Heart left ventricle (tissue), 13 donors: ENCODE results near the gene MINDY2.

Experiments used
- CTCF ChIP-seq, 12 donors: fragments of 200-600 bp; sonication (generic) in 4 of 12; IDR thresholded peaks; one replicate each; pipeline versions ENCODE4 v1.5.0 to v1.8.0; 2018 to 2022; ENCODE audit warnings: antibody characterized with exemption in 12 of 12, mild to moderate bottlenecking in 5 of 12
- POLR2A ChIP-seq, 2 donors: fragments of 450-650 bp; IDR thresholded peaks; one replicate each; pipeline ENCODE4 v1.6.1; 2017; ENCODE audit warnings: antibody characterized with exemption in 2 of 2, mild to moderate bottlenecking in 2 of 2, moderate library complexity in 2 of 2
- donor health status: ischemic (EF 13 %, LVEDD 7.1; RV severe dilation, severe dysfunction).
- donor health status: DM: no; HTN: yes; CAD: no.
- donor health status: DM: no; HTN: no; CAD: no.
- donor health status: ischemic (EF 25% LVEDD 6.9; RV normal size, moderate dysfunction).
- donor health status: ischemic (EF 25% LVEDD 5.7; RV mildly dilated, moderate dysfunction).
- donor health status: ischemic (EF 35%, LVEDD 5.7; RV mildly dilated, moderate dysfunction).
- donor health status: nonischemic (EF 11% LVEDD 7.7; RV severe dilation, severe dysfunction).
- donor health status: DM: yes; HTN: yes; CAD: no.
- donor health status: PGD.
- donor health status: ischemic (EF 29% LVEDD 5.4; RV normal size, mild dysfunction).
- donor health status: nonischemic (EF 23%, LVEDD 6.1; RV moderate dilation, normal function).

GRCh38 chr15:58873267-58873666 lies 102.2 kb downstream of the MINDY2 start:
- TF ChIP-seq CTCF (IDR thresholded peaks at IDR 0.05) (no peak), POLR2A (IDR thresholded peaks at IDR 0.05) (no peak)
